RWPE2 (cell line): Measurements from ENCODE around the gene PRPF39.

Experiments used
- ATAC-seq: fragments of 200-7000 bp; cut with Tn5 transposase; 3 replicates; pipeline ENCODE4 v1.9.1; 2021; ENCODE audit warnings: low read depth
- DNase-seq: peaks from one replicate; pipeline ENCODE4 v3.0.0-alpha.2; 2020; ENCODE audit warnings: low spot score
- H3K27ac ChIP-seq: fragments of 450-650 bp; 2 replicates; pipeline ENCODE4 v1.5.1; 2017; ENCODE audit warnings: mild to moderate bottlenecking; ENCODE audit not compliant: poor library complexity, severe bottlenecking
- H3K27me3 ChIP-seq: fragments of 250-450 bp; sonication (Bioruptor Pico); 2 replicates; pipeline ENCODE4 v1.5.1; 2021; ENCODE audit warnings: mild to moderate bottlenecking, moderate library complexity; ENCODE audit not compliant: insufficient read depth, poor library complexity, severe bottlenecking
- H3K36me3 ChIP-seq: fragments of 250-450 bp; sonication (Bioruptor Pico); 2 replicates; pipeline ENCODE4 v1.5.1; 2020; ENCODE audit warnings: low read depth, mild to moderate bottlenecking, moderate library complexity
- H3K4me1 ChIP-seq: fragments of 250-450 bp; sonication (Bioruptor Pico); 2 replicates; pipeline ENCODE4 v1.5.1; 2021; ENCODE audit warnings: mild to moderate bottlenecking, moderate library complexity; ENCODE audit not compliant: insufficient read depth, poor library complexity, severe bottlenecking
- H3K4me3 ChIP-seq: fragments of 250-450 bp; sonication (Bioruptor Pico); 2 replicates; pipeline ENCODE4 v1.5.1; 2021; ENCODE audit warnings: mild to moderate bottlenecking, moderate library complexity; ENCODE audit not compliant: severe bottlenecking
- H3K9me3 ChIP-seq: fragments of 250-450 bp; sonication (Bioruptor Pico); 2 replicates; pipeline ENCODE4 v1.5.1; 2021; ENCODE audit warnings: mild to moderate bottlenecking, moderate library complexity; ENCODE audit not compliant: severe bottlenecking
- CTCF ChIP-seq: fragments of 450-650 bp; IDR thresholded peaks from one replicate; pipeline ENCODE4 v1.5.1; 2017; ENCODE audit warnings: mild to moderate bottlenecking, moderate library complexity; ENCODE audit not compliant: poor library complexity, severe bottlenecking

The PRPF39 gene

GRCh38 chr14:45057349-45057748 lies 26.6 kb upstream of the PRPF39 start:
- ATAC-seq: no peak
- Histone ChIP-seq H3K4me3 (no peak overlapping the region), H3K36me3 (peaks cover 45% of the 10 kb centered on the region), H3K4me1 (no peaks in the 10 kb centered on the region), H3K9me3 (peaks cover 4% of the 10 kb centered on the region), H3K27ac (no peak overlapping the region), H3K27me3 (no peaks in the 10 kb centered on the region)
- TF ChIP-seq CTCF: no peak
- DNase-seq: no peak

- H3K27me3 ChIP-seq: no peaks in the 10 kb centered on the region
- H3K4me1 ChIP-seq: no peaks in the 10 kb centered on the region
- no peak for TF ChIP-seq CTCF
- no peak overlapping the region for H3K27ac ChIP-seq
- H3K36me3 ChIP-seq: peaks cover 39% of the 10 kb centered on the region
- ATAC-seq (no peak), DNase-seq (no peak)
- peaks cover 4% of the 10 kb centered on the region for H3K9me3 ChIP-seq
- H3K4me3 ChIP-seq: no peak overlapping the region
These were observed 26.0 kb upstream of the PRPF39 start for GRCh38 chr14:45057881-45058364.

- Histone ChIP-seq H3K36me3 (peaks cover 14% of the 10 kb centered on the region), H3K4me3 (no peak overlapping the region), H3K4me1 (no peaks in the 10 kb centered on the region), H3K9me3 (peaks cover 4% of the 10 kb centered on the region), H3K27ac (no peak overlapping the region), H3K27me3 (no peaks in the 10 kb centered on the region)
- TF ChIP-seq CTCF: no peak
- ATAC-seq (no peak), DNase-seq (no peak)
These were observed 23.4 kb upstream of the PRPF39 start for GRCh38 chr14:45060551-45060950.

GRCh38 chr14:45065540-45065939 lies 18.4 kb upstream of the PRPF39 start:
- ATAC-seq: no peak
- TF ChIP-seq CTCF: no peak
- Histone ChIP-seq H3K4me3 (no peak overlapping the region), H3K27ac (no peak overlapping the region), H3K9me3 (no peaks in the 10 kb centered on the region), H3K36me3 (peaks cover 40% of the 10 kb centered on the region), H3K27me3 (no peaks in the 10 kb centered on the region), H3K4me1 (no peaks in the 10 kb centered on the region)
- DNase-seq: no peak

- Histone ChIP-seq H3K27me3 (no peaks in the 10 kb centered on the region), H3K27ac (no peak overlapping the region), H3K9me3 (no peaks in the 10 kb centered on the region), H3K36me3 (peaks cover 37% of the 10 kb centered on the region), H3K4me3 (no peak overlapping the region), H3K4me1 (no peaks in the 10 kb centered on the region)
- DNase-seq (no peak), ATAC-seq (no peak)
- TF ChIP-seq CTCF: no peak
These were observed 18.0 kb upstream of the PRPF39 start for GRCh38 chr14:45065956-45066355.
